HG03108 (cell line): ENCODE results near the gene DCUN1D5.

Source experiments
- ATAC-seq: cut with Tn5 transposase; IDR thresholded peaks from one replicate; pipeline ENCODE4 v1.9.1; 2021; ENCODE audit warnings: moderate library complexity; ENCODE audit not compliant: unreplicated experiment

The DCUN1D5 gene

GRCh38 chr11:103091801-103092524 lies at the start of gene DCUN1D5:
TSS of gene DCUN1D5 (minus strand) at chr11:103092160. CDS start at chr11:103091872, 288 bp downstream.
- peak; percentile 100 for ATAC-seq

DNA sequence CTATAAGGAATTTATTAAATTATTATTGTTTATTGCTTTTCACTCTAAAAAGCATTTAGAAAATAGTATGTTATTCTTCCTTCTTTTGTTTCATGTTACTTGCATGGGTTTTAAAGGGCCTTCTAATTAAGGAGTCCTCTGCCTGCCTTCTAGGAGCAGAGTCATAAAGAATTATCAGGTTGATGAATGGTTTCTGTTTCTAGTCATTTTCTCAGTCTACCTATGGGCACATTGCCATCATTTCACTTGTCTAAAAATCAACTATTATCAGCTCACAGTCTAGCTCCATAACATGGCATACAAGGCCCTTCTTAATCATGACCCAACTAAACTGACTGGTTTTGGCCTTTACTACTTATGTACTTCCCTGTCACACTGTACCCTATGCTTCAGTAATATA lies 33.5 kb upstream of the DCUN1D5 start:
- ATAC-seq, result no peak

GRCh38 chr11:103114836-103115235 lies 22.9 kb upstream of the DCUN1D5 start:
- ATAC-seq, result no peak

- ATAC-seq, result no peak
Observed at GRCh38 chr11:103112364-103112763, 20.4 kb upstream of the DCUN1D5 start.

- no peak for ATAC-seq
Observed at GRCh38 chr11:103111400-103111799, 19.4 kb upstream of the DCUN1D5 start.

- ATAC-seq, result no peak
Observed at GRCh38 chr11:103110391-103110790, 18.4 kb upstream of the DCUN1D5 start.

DNA sequence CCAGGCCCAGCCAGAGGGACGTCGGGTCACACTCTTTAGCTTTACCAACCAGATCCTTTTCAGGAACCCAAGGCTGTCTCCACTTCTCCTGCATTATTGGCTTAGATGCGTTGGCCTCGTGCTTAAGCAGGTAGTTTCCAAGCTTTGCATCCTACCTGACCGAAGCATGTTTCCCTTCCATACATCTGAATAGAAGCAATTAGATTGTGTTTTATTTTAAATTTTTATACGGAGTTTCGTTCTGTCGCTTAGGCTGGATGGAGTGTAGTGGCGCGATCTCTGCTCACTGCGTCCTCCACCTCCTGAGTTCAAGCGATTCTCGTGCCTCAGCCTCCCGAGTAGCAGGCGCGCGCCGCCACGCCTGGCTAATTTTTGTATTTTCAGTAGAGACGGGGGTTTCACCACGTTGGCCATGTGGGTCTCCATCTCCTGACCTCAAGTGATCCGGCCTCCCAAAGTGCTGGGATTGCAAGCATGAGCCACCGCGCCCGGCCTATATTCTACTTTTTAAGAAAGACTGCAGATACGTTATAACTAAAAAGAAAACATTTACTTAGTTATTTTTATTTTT lies 17.9 kb upstream of the DCUN1D5 start:
- peak; percentile 3 for ATAC-seq

DNA sequence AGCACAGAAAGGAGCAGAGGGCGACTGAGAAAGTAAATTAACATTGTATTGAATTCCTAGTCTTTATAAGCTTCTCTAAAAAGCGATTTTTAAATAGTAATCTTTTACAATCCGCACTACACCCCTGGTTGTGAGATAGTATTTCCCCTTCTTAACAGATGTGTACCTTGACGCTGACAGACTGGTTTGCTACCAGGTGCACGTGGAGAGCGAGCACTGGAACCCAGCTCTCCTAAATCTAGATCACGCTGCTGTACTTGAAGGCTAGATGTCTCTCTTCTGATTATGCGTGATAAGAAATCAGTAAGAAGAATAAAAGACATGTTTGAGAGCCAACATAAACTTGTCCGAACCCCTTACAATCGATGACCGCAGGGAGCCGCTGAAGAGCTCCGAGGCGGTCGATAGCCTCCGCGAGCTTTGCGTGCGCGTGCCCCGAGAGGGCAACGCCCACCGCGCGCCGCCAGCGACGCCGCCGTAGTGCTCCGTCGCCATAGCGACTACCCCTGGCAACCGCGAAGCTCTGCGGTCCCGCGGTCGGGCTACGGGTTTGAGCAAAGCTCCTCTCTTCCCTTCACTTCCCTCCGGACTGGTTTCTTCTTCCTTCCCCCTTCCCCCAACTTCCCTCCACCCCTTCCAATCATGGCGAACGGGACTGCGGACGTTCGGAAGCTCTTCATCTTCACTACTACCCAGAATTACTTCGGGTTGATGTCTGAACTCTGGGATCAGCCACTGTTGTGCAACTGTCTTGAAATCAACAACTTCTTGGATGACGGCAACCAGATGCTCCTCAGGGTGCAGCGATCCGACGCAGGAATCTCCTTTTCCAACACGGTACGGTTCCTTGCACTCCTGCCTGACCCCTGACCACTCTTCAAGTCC lies 17.2 kb upstream of the DCUN1D5 start, which contains the start of gene DYNC2H1:
DYNC2H1 (plus strand) TSS at position 494 of the 885 bp plus-strand sequence; CDS start at position 643, 149 bp downstream.
- peak; percentile 99 for ATAC-seq

DNA sequence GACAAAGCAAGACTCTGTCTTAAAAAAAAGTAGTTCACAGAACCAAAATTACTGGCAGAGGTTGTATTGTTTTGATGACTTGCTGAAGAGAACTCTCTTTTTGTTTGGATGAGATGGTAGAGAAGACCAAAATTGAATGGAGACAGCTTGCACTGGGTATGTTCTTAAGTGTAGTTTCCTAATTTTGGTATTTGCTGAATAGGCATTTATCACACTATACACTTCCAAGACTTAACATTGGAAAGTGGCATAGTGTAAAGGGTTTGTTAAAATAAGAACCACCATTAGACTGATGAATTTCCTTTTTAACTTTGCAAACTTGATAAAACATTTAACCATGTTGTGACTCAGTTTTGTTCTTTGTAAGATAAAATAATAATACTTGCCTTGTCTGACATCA lies 5.3 kb upstream of the DCUN1D5 start:
- ATAC-seq, result no peak

DNA sequence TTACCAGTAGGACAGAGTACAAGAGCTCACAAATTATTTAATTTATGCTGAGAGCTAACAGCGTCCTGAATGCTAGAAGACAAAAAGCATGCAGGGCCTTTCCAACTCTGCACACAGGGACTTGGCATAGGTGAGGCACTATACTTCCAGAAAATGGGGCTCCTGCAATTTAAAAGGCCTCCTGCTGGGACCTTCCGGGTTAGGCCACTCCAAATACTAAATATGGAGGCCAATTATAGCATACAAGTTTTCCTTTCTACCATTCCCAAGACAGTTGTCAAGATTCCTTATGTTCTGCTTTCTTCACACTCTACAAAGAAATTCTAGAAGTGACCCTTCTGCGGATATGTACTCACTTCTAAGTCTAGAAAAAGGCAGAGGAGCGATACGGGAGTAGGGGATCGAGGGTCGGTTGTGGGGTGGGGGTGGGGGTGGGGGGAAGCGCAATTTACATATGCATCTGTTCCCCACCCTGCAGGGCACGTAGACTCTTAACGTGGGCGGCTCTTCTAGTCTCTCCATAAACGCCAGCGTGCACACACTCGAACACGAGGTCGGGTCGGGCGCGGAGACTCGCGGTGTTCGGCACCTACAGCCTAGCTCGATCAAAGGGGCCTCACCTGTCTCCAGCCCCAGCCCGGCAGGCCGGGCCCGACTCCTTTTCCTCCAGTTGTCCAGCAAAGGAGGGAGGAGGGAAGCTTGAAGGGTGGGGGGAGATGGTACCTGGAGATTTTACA lies 728 bp downstream of the DCUN1D5 start:
- ATAC-seq, result peak; percentile 23

- no peak for ATAC-seq
Observed at GRCh38 chr11:103086461-103086860, 5.5 kb downstream of the DCUN1D5 start.

DNA sequence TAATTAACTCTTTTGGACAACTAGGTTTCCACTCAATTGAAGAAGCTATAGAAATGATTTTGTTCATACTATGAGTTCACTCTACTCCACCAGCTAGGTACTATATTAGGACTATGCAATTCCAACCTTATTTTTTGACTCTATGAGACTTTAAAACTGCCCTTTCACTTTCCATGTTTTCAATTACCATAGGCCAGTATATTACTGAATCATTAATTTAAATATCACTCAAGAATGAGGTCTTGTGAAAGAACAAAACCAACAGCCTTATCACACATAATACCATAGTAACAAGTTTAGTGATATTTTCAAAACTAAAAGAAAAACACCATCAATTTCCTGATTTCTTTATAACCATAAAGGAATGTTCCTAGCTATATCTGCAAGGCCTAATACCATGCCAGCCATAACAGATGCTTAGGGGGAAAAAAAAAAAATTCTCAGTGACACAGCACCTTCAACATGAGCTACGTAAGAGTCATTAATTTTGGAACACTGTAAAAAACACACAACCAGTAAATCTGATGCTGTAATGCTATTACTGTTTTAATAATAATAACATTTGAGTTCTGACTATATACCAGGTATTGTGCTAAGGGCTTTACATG lies 6.1 kb downstream of the DCUN1D5 start:
- ATAC-seq, result no peak

- no peak for ATAC-seq
Observed at GRCh38 chr11:103079833-103080232, 12.1 kb downstream of the DCUN1D5 start.

- no peak for ATAC-seq
Observed at GRCh38 chr11:103078710-103079109, 13.2 kb downstream of the DCUN1D5 start.

- ATAC-seq, result no peak
Observed at GRCh38 chr11:103077554-103077953, 14.4 kb downstream of the DCUN1D5 start.

DNA sequence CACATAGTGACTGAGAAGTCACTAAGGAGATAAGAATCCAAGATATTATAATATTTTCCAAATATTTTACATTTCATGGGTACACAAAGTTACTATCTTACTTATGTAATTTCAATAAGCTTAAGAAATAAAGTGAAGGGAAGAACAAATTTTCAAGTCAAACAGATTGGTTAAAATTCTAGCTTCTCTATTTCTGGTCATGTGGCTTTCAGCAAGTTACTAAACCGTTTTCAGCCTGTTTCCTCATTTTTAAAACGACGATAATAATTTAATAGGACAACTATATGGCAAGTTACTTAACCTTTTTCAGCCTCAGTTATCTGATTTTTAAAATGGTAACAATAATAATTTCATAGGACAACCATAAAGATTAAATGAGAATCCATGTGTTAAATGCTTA lies 15.6 kb downstream of the DCUN1D5 start:
- ATAC-seq, result no peak

DNA sequence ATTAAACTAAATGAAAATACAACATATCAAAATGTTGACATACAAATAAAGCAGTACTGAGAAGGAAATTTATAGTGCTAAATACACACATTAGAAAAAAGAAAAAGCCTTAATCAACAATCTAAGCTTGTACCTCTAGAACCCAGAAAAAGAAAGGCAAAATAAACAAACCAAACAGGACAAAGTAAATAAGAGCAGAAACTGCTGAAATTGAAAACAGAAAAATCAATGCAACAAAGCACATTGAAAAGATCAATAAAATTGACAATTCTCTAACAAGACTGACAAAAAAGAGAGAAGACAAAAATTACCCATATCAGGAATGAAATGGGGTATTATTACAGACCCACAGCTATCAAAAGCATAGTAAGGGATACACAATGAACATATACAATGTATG lies 21.0 kb downstream of the DCUN1D5 start:
- ATAC-seq, result no peak

GRCh38 chr11:103070142-103070541 lies 21.8 kb downstream of the DCUN1D5 start:
- no peak for ATAC-seq

DNA sequence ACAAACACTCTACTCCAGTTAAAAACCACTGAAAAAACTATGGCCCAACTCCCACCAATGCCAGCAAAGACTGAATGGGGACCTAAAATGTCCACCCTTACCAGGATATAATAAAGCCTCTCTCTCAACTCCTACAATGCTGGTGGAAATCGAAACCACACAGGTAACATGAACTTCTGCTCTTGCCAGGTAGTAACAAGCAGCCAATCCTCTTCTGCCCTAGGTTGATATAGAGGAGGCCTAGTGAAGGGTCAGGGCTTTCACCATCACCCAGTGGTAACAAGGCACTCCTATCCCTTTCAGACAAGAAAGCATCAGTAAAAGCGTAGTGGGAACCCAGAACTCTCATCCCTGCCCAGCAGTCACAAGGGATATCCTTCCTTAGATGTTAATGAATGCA lies 22.6 kb downstream of the DCUN1D5 start:
- ATAC-seq, result no peak

GRCh38 chr11:103067118-103067517 lies 24.8 kb downstream of the DCUN1D5 start:
- ATAC-seq, result no peak

DNA sequence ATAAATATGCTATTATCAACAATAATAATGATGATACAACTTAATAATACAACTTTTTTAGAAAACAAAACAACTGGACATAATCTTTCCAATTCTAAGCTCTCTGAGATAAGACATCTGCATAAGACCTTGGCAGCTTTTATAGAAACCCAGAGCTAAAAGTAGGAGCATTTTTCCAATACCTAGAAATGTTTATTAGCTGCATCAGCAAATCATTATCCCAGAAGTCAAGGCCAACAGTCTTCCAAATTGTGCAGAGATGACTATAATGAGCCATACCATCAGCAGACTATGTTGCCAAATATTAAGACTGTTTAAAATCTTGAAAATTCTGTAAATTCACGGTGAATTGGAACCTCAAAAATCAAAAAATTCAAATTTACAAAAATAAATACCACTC lies 30.3 kb downstream of the DCUN1D5 start:
- no peak for ATAC-seq
